Measurements from ENCODE around the gene AQP12A. TPM values are rescaled to one million over a fixed set of nuclear protein-coding genes. Genes with fewer than 3 reads are reported as not detected.

AQP12A gene
- total and polyA plus RNA-seq, 10 of the 15 experiments (the other 5 are each of a cell fraction or from before 2014, with no cell fraction given): not detected

DNA sequence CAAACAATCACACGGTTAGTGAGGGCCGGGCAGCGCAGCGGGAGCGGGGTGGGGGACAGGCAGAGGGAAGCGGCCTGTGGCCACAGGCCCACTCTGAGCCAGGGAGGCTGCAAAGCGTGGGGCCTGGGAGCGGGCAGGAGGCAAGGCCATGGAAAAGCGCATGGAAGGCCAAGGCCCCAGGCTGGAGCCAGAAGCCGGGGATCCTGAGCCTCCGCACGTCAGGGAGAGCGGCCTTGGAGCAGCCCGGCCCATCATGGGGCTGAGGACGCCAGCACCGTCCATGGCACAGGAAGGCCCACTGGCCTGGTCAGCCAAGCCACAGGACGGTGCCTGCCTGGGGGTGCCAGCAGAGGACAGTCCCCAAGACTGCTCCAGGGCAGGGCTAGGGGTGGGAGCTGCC is 43.1 kb downstream of the AQP12A start:
- ATAC-seq (no peak), DNase-seq (ENCODE audit: low read depth, low spot score) (no peak), FAIRE-seq (no peak)
- BruUV-seq (replicated peaks): no TSS peak
- no peaks in the 10 kb centered on the region for H3K36me3 ChIP-seq (ENCODE audit: control insufficient read depth in 2 of 2, insufficient read depth in 2 of 2, low read length in 1 of 2)
- CTCF ChIA-PET: no interaction called here
- no peaks in the 10 kb centered on the region for H3K79me2 ChIP-seq (ENCODE audit: control insufficient read depth, insufficient read depth, low read length)
- intact Hi-C loops (cut with micrococcal nuclease; ENCODE audit: unreplicated experiment): loop anchor here (10.0 kb wide), 1 partner anchor 220 kb away; no protein-coding TSS in a partner anchor
- H3K27ac ChIP-seq (ENCODE audit: control insufficient read depth, insufficient read depth): no peak overlapping the region
- H3K9ac ChIP-seq (ENCODE audit: control insufficient read depth, insufficient read depth, low read length): no peak overlapping the region
- RAD21 ChIA-PET (ENCODE audit: unreplicated experiment): no interaction called here
- no peaks in the 10 kb centered on the region for H3K9me3 ChIP-seq (replicated peaks; ENCODE audit: control insufficient read depth, insufficient read depth, low read length)
- no peak overlapping the region for H2AFZ ChIP-seq (ENCODE audit: control insufficient read depth, low read depth, low read length)
- WGBS (ENCODE audit: insufficient coverage, insufficient replicate concordance, low lambda C conversion rate, missing lambda C conversion rate): 65% methylated on average over 17 of the region's 17 CpGs
- peaks cover 0 to 3% of the 10 kb centered on the region in 2 experiments; a peak in 3 of 4 replicates for H3K27me3 ChIP-seq (replicated peaks in 1 of 2; ENCODE audit: control insufficient read depth in 2 of 2, insufficient read depth in 2 of 2, low read length in 1 of 2)
- no peaks in the 10 kb centered on the region for H4K20me1 ChIP-seq (ENCODE audit: control insufficient read depth, insufficient read depth)
- H3K4me2 ChIP-seq (ENCODE audit: control insufficient read depth, insufficient read depth): no peak overlapping the region
- POLR2A ChIA-PET: no interaction called here
- H3K4me3 ChIP-seq: no peak overlapping the region
- SMC1A ChIA-PET (ENCODE audit: uncharacterized antibody, unreplicated experiment): no interaction called here
- no peaks in the 10 kb centered on the region for H3K4me1 ChIP-seq (ENCODE audit: control insufficient read depth, insufficient read depth, low read length)
- in situ Hi-C loops (cut with MboI): no loop called here
- no peak for TF ChIP-seq KAT2A (conservative IDR thresholded peaks at IDR 0.05; ENCODE audit: control insufficient read depth, low read depth, low read length)
- TF ChIP-seq EP300 (IDR thresholded peaks at IDR 0.05; ENCODE audit: borderline replicate concordance in 1 of 2, control insufficient read depth in 1 of 2, low read depth in 2 of 2, low read length in 2 of 2): no peak
- no peak for TF ChIP-seq MXI1 (IDR thresholded peaks at IDR 0.05; ENCODE audit: low read depth, low read length)
- no peak for TF ChIP-seq ATF7 (IDR thresholded peaks at IDR 0.05; ENCODE audit: low read depth)
- no peak for TF ChIP-seq CREB1 (IDR thresholded peaks at IDR 0.05; ENCODE audit: low read depth)
- no peak for TF ChIP-seq IKZF1 (conservative IDR thresholded peaks at IDR 0.05)
- no peak for TF ChIP-seq ETV6 (conservative IDR thresholded peaks at IDR 0.05 in 1 of 2, IDR thresholded peaks at IDR 0.05 in 1 of 2; ENCODE audit: borderline replicate concordance in 1 of 2, low read depth in 1 of 2)
- TF ChIP-seq SUPT20H (IDR thresholded peaks at IDR 0.05; ENCODE audit: borderline replicate concordance, control insufficient read depth, low read depth, low read length): no peak
- no peak for TF ChIP-seq MTA3 (IDR thresholded peaks at IDR 0.05; ENCODE audit: borderline replicate concordance, low read length)
- no peak for TF ChIP-seq CHD4 (IDR thresholded peaks at IDR 0.05)
- TF ChIP-seq CREM (IDR thresholded peaks at IDR 0.05; ENCODE audit: low read depth): no peak
- no peak for TF ChIP-seq FOXM1 (IDR thresholded peaks at IDR 0.05; ENCODE audit: low read depth, low read length)
